Measurements from ENCODE around the gene ASPG. TPM values are rescaled to one million over a fixed set of nuclear protein-coding genes. Genes with fewer than 3 reads are reported as not detected.
A peak's percentile ranks its signal among the peaks of the same experiment; 100 is the strongest.

ASPG gene
- total RNA-seq, 1 donor from 2014 or later: 5.3 TPM

DNA sequence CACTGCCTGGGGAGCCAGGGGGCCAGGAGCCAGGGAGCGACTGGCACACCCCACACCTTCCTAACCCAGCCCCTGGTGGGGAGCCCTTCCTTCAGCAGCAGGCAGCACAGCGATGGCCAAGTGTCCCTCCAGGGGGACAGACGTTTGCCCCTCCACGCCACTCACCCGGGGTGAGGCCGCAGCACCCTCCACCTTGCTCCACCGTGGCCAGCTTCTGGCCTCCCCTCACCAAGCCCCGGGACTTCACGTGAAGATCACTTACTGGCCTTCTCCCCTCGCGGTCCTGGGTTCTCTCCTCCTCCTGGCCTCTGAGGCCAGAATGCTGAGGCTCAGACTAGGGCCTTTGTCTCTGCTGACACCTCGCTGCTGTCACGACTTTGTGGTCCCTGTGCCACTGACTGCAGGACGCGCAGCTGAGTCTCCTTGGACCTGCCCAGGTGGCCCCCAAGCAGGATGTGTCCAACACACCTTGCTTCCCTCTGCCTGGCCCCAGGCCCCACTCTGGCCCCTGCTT lies 3.5 kb upstream of the ASPG start:
- intact Hi-C loops (cut with DNase I): no loop called here
- peaks cover 5% of the 10 kb centered on the region for H3K27me3 ChIP-seq
- no peak for ATAC-seq
- no peaks in the 10 kb centered on the region for H3K36me3 ChIP-seq
- H3K9me3 ChIP-seq: no peaks in the 10 kb centered on the region
- H3K4me1 ChIP-seq: no peaks in the 10 kb centered on the region
- H3K27ac ChIP-seq: no peak overlapping the region
- no peak for DNase-seq
- no peak for TF ChIP-seq CTCF (IDR thresholded peaks at IDR 0.05)
- no peak overlapping the region for H3K4me3 ChIP-seq

DNA sequence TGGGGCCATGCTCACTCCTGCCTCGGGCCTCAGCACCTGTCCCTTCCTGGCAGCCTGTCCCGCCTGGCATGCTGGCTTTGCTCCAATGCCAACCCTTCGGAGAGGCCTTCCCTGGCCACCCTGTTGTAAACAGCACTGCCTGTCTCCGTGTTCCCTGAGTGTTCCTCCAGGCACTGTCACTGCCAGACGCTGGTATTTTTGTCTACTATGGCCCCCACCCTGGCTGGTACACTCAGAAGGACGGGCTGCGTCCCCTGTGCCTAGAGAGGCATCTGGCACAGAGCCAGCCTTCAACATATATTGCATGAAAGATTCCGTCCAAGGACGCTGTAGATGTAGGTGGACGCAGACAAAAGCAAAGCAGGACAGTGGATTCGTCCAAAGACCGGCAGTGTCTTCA lies 2.7 kb upstream of the ASPG start:
- Histone ChIP-seq H3K4me3 (no peak overlapping the region), H3K27ac (no peak overlapping the region), H3K9me3 (no peaks in the 10 kb centered on the region), H3K36me3 (no peaks in the 10 kb centered on the region), H3K27me3 (peaks cover 9% of the 10 kb centered on the region), H3K4me1 (no peaks in the 10 kb centered on the region)
- TF ChIP-seq CTCF (IDR thresholded peaks at IDR 0.05): no peak
- peak; percentile 37 for ATAC-seq
- intact Hi-C loops (cut with DNase I): no loop called here
- DNase-seq: peak; percentile 80

- intact Hi-C loops (cut with DNase I): no loop called here
- DNase-seq (peak; percentile 54), ATAC-seq (no peak)
Measured at GRCh38 chr14:104084251-104085002, 1.1 kb upstream of the ASPG start.

DNA sequence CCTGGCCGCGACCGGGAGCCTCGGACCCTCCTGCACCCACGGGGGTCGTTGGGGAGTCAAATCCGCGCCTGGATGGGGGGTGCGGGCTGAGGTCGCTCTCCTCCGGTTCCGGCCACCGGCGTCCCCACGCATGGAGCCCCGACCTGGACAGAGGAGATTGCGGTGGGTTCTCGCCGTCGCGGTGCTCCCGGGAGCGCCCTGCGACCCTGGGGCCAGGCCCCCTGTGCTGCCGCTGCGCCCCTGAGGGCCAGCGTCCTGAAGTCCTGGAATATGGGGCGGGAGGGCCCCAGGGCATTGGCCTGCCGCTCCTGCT lies 345 bp downstream of the ASPG start:
- H3K27ac ChIP-seq: no peak overlapping the region
- no peak for TF ChIP-seq CTCF (IDR thresholded peaks at IDR 0.05)
- no peak for ATAC-seq
- no peaks in the 10 kb centered on the region for H3K4me1 ChIP-seq
- DNase-seq: no peak
- H3K27me3 ChIP-seq: peaks cover 10% of the 10 kb centered on the region
- H3K36me3 ChIP-seq: no peaks in the 10 kb centered on the region
- peak overlapping the region; percentile 5 for H3K4me3 ChIP-seq
- intact Hi-C loops (cut with DNase I): no loop called here
- no peaks in the 10 kb centered on the region for H3K9me3 ChIP-seq

More at GRCh38 chr14:104084251-104085002, 1.1 kb upstream of the ASPG start:
- no peak overlapping the region for H3K4me3 ChIP-seq
- TF ChIP-seq CTCF (IDR thresholded peaks at IDR 0.05): no peak
- no peaks in the 10 kb centered on the region for H3K4me1 ChIP-seq
- H3K27ac ChIP-seq: peak overlapping the region; percentile 36
- peaks cover 10% of the 10 kb centered on the region for H3K27me3 ChIP-seq
- no peaks in the 10 kb centered on the region for H3K36me3 ChIP-seq
- H3K9me3 ChIP-seq: no peaks in the 10 kb centered on the region

- H3K4me3 ChIP-seq: no peak overlapping the region
- intact Hi-C loops (cut with DNase I): no loop called here
- no peak for ATAC-seq
- DNase-seq: peak; percentile 55
- peaks cover 10% of the 10 kb centered on the region for H3K27me3 ChIP-seq
- H3K36me3 ChIP-seq: no peaks in the 10 kb centered on the region
- no peak overlapping the region for H3K27ac ChIP-seq
- H3K9me3 ChIP-seq: no peaks in the 10 kb centered on the region
- TF ChIP-seq CTCF (IDR thresholded peaks at IDR 0.05): no peak
- H3K4me1 ChIP-seq: no peaks in the 10 kb centered on the region
Measured at GRCh38 chr14:104086210-104086660, 735 bp downstream of the ASPG start.
